Measurements from ENCODE around the gene HNRNPU.
A peak's percentile ranks its signal among the peaks of the same experiment; 100 is the strongest.

Gene HNRNPU

DNA sequence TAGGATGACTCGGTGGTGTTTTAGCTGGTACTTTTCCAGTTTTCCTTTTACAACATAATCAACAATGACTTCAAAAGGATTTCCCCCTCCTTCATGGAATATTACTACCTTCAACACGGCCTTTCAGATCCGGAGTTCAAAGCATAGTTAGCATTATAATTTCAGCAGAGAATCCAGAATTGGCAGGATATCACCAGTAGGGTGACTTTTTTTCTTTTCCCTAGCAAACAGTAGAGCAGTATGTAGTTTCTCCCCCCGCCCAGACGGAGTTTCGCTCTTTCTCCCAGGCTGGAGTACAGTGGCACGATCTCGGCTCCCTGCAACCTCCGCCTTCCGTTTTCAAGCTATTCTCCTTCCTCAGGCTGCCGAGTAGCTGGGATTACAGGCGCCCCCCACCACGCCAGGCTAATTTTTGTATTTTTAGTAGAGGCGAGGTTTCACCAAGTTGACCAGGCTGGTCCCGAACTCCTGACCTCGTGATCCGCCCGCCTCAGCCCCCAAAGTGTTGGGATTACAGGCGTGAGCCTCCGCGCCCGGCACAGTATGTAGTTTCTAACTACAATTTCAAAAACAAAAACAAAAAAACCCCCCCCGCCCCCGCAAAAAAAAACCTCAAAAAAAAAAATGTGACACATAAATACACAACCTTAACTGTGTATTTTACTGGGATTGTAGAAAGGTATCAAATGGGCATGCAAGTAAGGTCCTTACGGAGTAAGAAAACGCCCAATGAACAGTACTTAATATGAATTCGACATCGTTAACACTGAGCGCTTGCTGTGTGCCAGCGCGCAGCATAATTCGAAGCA, 30.4 kb downstream of the HNRNPU start (continued):
- TF ChIP-seq ZNF398 (tag by site-specific recombination; IDR thresholded peaks at IDR 0.05) (0 out of 2 replicates have a peak, but pooled peaks have one; percentile 62), ZNF571 (tag by site-specific recombination; IDR thresholded peaks at IDR 0.05) (no peak), ZNF629 (tag by site-specific recombination; IDR thresholded peaks at IDR 0.05) (peak; percentile 42; the same call in 1 of the 2 replicates), ZNF184 (tag by site-specific recombination; IDR thresholded peaks at IDR 0.05) (no peak), ZNF146 (tag by site-specific recombination; IDR thresholded peaks at IDR 0.05) (0 out of 2 replicates have a peak, but pooled peaks have one; percentile 15), ZNF157 (tag by site-specific recombination; IDR thresholded peaks at IDR 0.05) (no peak), ZSCAN30 (tag by site-specific recombination; IDR thresholded peaks at IDR 0.05) (no peak; the same call in 1 of the 2 replicates), ZNF121 (tag by site-specific recombination; IDR thresholded peaks at IDR 0.05) (peak; percentile 51), ZNF10 (tag by site-specific recombination; IDR thresholded peaks at IDR 0.05) (no peak), HOXA7 (CRISPR knock-in tag; IDR thresholded peaks at IDR 0.05; ENCODE audit: borderline replicate concordance) (no peak), ZNF529 (tag by site-specific recombination; IDR thresholded peaks at IDR 0.05; ENCODE audit: insufficient replicate concordance) (no peak), ZNF132 (tag by site-specific recombination; IDR thresholded peaks at IDR 0.05; ENCODE audit: borderline replicate concordance) (no peak), ZNF239 (tag by site-specific recombination; IDR thresholded peaks at IDR 0.05) (no peak), ZFP69B (tag by site-specific recombination; IDR thresholded peaks at IDR 0.05) (peak; percentile 61), ZFP37 (tag by site-specific recombination; IDR thresholded peaks at IDR 0.05) (no peak; the same call in 1 of the 2 replicates), ZNF26 (tag by site-specific recombination; IDR thresholded peaks at IDR 0.05) (no peak), ZNF521 (tag by site-specific recombination; IDR thresholded peaks at IDR 0.05) (no peak), ZNF660 (tag by site-specific recombination; IDR thresholded peaks at IDR 0.05) (peak; percentile 27), YY2 (tag by site-specific recombination; IDR thresholded peaks at IDR 0.05) (no peak), ZNF311 (tag by site-specific recombination; IDR thresholded peaks at IDR 0.05; ENCODE audit: borderline replicate concordance) (no peak), ZBTB20 (tag by site-specific recombination; IDR thresholded peaks at IDR 0.05) (no peak; the same call in 1 of the 2 replicates), SCRT1 (tag by site-specific recombination; IDR thresholded peaks at IDR 0.05; ENCODE audit: borderline replicate concordance) (no peak), ZNF133 (tag by site-specific recombination; IDR thresholded peaks at IDR 0.05) (no peak; the same call in 1 of the 2 replicates), ZNF830 (tag by site-specific recombination; IDR thresholded peaks at IDR 0.05; ENCODE audit: low read depth) (no peak), MEIS1 (CRISPR knock-in tag; IDR thresholded peaks at IDR 0.05; ENCODE audit: borderline replicate concordance) (no peak), ZNF670 (tag by site-specific recombination; IDR thresholded peaks at IDR 0.05; ENCODE audit: low read depth) (no peak), GLIS1 (tag by site-specific recombination; IDR thresholded peaks at IDR 0.05) (peak; percentile 33), ZNF768 (tag by site-specific recombination; IDR thresholded peaks at IDR 0.05) (no peak), HOXD13 (CRISPR knock-in tag; IDR thresholded peaks at IDR 0.05; ENCODE audit: borderline replicate concordance) (no peak)
- TF ChIP-seq, protein P1, sequence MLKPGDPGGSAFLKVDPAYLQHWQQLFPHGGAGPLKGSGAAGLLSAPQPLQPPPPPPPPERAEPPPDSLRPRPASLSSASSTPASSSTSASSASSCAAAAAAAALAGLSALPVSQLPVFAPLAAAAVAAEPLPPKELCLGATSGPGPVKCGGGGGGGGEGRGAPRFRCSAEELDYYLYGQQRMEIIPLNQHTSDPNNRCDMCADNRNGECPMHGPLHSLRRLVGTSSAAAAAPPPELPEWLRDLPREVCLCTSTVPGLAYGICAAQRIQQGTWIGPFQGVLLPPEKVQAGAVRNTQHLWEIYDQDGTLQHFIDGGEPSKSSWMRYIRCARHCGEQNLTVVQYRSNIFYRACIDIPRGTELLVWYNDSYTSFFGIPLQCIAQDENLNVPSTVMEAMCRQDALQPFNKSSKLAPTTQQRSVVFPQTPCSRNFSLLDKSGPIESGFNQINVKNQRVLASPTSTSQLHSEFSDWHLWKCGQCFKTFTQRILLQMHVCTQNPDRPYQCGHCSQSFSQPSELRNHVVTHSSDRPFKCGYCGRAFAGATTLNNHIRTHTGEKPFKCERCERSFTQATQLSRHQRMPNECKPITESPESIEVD (tag by site-specific recombination; IDR thresholded peaks at IDR 0.05) = peak; percentile 89
- TF ChIP-seq, protein P2, sequence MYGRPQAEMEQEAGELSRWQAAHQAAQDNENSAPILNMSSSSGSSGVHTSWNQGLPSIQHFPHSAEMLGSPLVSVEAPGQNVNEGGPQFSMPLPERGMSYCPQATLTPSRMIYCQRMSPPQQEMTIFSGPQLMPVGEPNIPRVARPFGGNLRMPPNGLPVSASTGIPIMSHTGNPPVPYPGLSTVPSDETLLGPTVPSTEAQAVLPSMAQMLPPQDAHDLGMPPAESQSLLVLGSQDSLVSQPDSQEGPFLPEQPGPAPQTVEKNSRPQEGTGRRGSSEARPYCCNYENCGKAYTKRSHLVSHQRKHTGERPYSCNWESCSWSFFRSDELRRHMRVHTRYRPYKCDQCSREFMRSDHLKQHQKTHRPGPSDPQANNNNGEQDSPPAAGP (tag by site-specific recombination; IDR thresholded peaks at IDR 0.05) = 0 out of 2 replicates have a peak, but pooled peaks have one; percentile 57
- TF ChIP-seq, protein P3, sequence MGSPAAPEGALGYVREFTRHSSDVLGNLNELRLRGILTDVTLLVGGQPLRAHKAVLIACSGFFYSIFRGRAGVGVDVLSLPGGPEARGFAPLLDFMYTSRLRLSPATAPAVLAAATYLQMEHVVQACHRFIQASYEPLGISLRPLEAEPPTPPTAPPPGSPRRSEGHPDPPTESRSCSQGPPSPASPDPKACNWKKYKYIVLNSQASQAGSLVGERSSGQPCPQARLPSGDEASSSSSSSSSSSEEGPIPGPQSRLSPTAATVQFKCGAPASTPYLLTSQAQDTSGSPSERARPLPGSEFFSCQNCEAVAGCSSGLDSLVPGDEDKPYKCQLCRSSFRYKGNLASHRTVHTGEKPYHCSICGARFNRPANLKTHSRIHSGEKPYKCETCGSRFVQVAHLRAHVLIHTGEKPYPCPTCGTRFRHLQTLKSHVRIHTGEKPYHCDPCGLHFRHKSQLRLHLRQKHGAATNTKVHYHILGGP (tag by site-specific recombination; IDR thresholded peaks at IDR 0.05) = no peak
